GM18520 (cell line): Measurements from ENCODE around the gene RPL29.
"Not testable (repeated sequence)": the region's sequence is repeated elsewhere in the genome, so short reads cannot be mapped to it uniquely, and the experiment has no call there.

Experiments used
- ATAC-seq: cut with Tn5 transposase; IDR thresholded peaks from one replicate; pipeline ENCODE4 v1.9.1; 2021; ENCODE audit not compliant: unreplicated experiment

The RPL29 gene

DNA sequence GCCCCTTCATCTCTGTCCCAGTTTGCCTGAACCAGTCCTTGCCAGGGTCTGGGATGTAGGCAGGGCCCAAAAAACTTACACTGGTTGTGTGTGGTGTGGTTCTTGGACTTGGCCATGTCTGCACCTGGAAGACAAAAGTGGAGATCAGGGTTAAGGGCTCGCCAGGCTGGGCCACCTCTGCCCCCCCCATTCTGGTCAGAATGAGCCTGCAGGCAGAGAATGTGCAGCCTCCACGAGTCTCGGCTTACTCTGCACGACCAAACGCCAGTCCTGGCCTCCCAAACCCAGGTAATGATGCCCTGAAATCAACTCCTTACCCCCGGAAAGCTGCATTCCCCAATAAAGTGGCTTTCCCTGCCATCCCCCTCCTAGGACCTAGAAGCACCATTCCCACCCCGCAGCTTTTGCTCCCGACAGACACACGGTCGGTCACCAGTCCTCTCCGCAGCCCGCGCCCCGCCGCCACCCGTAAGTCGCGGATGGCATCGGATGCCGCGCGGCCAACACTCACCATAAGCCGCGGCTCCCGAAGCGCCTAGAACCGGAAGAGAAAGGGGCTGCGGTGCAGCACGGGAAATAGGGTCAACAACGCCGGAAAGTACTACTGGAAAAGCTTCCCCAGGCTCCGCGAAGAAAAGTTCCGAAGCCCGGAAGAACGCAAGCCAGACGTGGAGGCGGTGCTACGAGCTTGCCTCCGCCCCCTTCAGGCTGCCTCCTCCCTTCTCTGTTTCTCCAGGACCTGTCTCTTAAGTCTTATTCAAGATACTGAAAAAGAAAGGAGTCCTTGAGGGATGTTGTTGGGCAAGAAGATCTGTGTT, at the start of gene RPL29:
Gene RPL29 (minus strand): TSS at position 550 of the 818 bp plus-strand sequence. CDS start 434 bp downstream, at position 116.
- ATAC-seq, result peak; percentile 78

DNA sequence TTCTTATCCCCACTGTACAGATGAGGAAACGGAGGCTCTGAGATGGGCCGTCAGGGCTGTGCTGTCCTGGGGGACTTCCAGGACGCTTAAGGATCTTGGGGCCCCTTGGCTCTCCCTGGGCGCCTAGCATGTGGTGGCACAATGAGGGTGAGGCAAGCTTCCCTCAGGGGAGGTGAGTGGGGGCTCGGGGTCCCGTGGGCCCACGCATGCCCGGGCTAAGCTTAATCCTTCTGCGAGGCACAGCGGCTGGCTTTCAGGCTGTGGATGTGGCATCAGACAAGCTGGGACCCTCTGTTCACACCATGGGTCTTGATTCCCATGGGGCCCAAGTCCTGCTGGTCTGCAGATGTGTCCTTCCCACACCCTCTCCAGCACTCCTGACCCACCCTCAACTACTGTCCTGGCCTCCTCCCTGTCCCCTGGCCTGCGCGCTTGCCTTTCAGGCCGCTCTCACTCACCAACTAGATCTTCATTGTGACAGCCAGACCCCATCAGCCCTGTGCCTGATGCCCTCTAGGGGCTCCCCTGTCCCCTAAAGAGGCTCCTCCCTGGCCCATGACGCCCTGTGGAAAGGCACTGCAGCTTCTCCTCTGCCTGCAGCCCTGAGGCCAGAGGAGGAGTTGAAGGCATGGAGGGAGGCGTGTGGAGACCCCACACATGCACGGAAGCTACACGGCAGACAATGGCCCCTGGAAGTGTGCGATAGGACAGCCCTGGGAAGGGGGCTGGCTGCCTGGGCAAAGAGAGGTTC, 49.3 kb upstream of the RPL29 start:
- ATAC-seq, result no peak

DNA sequence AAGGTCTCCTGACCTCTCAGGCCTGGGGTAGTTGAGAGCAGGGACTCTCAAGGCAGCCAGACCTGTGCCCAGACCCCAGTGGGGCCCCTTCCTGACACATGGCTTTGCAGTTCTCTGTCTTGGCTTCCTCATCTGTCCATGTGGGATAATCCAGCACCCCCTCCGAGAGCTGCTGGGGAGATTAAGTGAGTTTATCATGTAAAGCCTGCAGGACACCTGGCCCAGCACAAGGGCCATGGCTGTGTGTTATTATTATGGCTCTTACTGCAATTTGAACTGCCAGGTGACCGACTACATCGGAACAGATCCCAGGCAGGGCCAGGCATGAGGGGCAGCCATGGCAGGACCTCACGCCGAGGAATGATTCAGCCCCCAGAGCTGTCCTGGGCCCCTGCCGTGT, 48.1 kb upstream of the RPL29 start:
- ATAC-seq, result no peak

DNA sequence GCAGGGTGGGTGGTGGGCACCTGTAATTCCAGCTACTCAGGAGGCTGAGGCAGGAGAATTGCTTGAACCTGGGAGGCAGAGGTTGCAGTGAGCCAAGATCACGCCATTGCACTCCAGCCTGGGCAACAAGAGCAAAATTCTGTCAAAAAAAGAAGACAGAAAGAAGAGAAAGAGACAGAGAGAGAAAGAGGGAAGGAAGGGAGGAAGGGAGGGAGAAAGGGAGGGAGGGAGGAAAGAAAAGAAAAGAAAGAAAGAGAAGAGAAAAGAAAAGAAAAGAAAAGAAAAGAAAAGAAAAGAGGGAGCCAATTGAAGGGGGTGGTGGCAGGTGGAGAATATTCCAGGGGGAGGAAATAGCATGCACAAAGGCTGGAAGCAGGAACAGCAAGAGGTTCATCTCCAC, 47.3 kb upstream of the RPL29 start:
- ATAC-seq, result not testable (repeated sequence)

DNA sequence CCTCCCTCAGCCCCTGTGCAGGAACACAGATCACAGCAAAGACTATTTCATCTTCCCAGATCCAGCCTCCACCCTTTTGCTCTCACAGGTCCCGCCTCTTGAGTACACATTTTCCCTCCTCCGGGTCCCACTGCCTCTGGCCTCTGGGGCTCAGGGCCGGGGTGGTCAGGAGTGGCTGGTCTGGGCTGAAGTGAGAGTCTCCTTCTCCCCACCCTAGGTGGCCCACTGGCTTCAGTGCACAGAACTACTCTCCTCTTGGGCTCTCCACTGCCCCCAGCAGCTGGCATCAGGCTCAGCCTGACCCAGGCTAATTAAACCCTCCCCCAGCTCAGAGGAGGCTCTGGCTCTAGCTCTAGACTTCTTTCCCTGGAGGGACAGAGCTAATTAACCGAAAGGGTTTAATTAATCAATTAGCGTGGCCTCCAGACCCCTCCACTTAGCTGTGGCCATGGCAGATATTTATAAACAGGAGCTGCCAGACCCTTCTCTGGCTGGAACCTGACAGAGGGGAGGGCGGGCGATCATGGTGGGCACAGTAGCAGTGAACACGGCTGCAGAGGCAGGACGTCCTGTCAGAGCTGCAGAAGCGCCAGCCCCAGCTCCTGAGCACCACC, 45.5 kb upstream of the RPL29 start:
- ATAC-seq, result no peak

DNA sequence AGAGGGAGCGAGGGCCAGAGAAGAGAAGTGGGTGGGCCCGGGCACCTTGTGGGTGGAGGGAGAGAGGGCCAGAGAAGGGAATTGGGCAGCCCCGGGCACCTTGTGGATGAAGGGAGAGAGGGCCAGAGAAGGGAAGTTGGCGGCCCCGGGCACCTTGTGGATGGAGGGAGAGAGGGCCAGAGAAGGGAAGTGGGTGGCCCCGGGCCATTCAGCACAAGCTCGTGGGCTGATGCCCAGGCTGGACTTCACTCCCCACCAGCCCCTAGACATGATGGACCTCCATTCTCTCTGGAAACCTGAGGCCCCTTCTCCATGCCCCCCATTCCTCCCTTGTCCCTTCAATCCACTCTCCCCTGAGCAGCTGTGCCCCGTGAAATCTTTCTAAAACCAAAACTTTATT, 44.9 kb upstream of the RPL29 start:
- no peak for ATAC-seq

- ATAC-seq, result no peak
Measured at GRCh38 chr3:52039846-52040245, 44.2 kb upstream of the RPL29 start.

DNA sequence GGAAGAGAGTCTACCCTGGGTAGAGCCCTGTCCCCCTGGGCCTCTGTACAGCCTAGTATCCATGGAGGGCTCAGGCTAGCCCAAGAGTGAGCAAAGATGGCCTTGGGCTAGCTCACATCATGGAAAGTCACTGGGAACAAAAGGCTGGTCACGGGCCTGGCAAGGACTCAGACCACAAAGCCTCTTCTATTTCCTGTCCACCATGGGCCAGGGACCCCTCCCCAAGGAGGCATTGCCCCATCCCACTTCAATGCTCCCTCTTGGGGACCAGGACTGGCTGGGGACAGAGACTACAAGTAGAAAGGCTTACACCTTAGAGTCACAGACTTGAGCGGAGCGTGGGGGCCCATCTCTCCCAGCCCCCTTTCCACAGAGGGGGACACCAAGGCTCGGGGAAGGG, 43.7 kb upstream of the RPL29 start:
- no peak for ATAC-seq

DNA sequence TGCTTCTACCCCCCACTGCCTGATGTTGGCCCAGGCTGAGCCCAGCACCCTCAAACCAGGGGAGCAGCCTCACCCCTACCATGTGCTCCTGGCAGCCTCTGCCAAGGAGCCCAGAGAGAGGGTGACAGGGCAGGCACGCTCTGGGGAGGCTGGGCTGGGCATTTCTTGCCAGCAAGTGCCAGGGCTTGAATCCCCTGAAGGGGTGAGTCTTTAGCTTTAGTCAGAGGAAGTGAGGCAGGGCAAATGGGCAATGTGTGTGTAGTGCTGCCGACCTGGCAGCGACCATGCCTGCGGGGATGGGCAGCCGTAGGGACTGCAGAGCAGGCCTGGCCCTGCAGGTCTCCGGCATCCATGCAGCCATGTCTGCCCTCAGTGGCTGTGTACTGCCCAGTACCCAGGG, 42.5 kb upstream of the RPL29 start:
- ATAC-seq, result no peak

DNA sequence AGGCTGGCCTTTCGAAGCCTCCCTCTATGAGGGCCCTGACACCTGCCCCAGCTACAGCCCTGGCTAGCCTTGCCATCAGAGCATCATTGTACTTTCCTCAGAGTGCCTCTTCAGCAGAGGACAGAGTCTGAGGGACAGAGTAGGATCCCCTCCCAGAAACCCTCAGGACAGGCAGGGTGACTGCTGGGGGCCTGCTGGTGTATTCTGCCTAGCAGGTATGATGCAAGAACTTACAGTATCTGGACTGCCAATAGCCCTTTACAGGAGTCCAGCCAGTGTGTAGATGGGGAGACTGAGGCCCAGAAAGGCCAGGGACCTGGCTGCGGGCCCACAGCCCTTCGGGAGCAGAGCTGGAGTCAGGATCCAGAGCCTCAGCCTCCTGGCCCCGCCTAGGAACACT, 41.6 kb upstream of the RPL29 start:
- ATAC-seq, result no peak

- no peak for ATAC-seq
Measured at GRCh38 chr3:52036829-52037228, 41.1 kb upstream of the RPL29 start.

GRCh38 chr3:52036222-52036694, 40.6 kb upstream of the RPL29 start:
- peak; percentile 86 for ATAC-seq

GRCh38 chr3:52034651-52035050, 39.0 kb upstream of the RPL29 start:
- no peak for ATAC-seq

- ATAC-seq, result no peak
Measured at GRCh38 chr3:52034212-52034611, 38.5 kb upstream of the RPL29 start.

DNA sequence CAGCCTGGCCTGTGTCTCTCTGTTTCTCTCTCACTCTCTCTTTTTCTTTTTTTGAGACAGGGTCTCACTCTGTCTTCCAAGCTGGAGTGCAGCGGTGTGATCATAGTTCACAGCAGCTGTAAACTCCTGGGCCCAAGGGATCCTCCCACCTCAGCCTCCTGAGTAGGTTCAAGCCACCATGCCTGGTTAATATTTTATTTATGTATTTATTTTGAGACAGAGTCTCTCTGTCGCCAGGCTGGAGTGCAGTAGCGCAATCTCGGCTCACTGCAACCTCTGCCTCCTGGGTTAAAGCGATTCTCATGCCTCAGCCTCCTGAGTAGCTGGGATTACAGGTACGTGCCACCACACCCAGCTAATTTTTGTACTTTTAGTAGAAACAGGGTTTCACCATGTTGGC, 38.1 kb upstream of the RPL29 start:
- not testable (repeated sequence) for ATAC-seq

DNA sequence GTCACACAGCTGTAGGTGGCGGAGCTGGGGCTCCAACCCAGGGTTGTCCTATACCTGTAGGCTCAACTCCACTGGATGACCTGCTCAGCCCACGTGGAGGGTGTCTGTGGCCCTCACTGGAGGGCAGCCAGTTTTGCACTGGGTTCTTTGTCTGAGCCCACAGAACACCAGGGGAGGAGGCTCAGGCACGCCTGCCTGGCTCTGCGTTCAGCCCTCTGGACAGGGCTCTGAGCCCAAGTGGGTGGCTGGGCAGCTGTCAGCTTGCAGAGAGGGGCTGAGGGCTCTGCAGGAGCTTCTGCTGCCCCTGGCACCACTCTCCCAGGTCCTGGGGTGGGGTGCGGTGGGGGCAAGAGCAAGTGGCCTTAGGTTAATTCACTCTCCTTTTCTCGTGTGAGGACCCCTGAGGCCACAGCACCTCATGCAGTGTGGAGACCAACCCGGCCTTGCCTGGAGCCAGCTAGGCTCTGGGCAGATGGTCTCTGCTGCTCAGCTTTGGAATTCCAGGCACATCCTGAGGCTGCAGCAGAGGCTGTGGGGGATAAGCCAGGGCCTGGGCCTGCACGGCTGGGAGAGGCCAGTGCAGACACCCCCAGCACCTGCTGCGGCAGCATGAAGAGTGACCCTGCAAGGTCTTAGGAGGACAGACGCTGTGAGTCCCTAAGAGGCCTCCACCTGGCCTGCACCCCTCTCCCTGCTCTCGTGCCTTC, 37.2 kb upstream of the RPL29 start:
- no peak for ATAC-seq

- ATAC-seq, result no peak
Measured at GRCh38 chr3:52031896-52032295, 36.2 kb upstream of the RPL29 start.

- ATAC-seq, result no peak
Measured at GRCh38 chr3:52030714-52031310, 35.1 kb upstream of the RPL29 start.

GRCh38 chr3:52029535-52029934, 33.8 kb upstream of the RPL29 start:
- no peak for ATAC-seq

DNA sequence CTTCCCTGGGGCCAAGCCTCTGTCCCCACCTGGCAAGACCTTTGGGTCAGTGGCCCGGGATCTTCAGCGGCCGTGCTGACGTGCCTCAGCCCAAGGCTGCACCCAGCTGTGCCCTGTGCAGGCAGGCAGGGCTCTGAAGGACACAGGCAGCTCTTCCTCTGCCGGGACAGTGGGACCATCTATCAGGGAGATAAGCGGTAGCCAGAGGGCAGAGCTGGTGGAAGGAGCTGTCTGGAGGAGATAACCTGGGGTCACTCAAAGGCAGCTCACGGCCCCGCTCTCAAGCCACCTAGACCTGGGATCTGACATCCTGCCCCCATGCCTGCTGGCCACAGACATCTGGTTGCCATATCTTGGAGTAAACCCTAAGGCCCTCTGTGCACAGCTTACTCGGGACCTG, 33.4 kb upstream of the RPL29 start:
- no peak for ATAC-seq

- no peak for ATAC-seq
Measured at GRCh38 chr3:52028572-52028971, 32.9 kb upstream of the RPL29 start.
